Activated T-cell treated with anti-CD3 and anti-CD28 coated beads, Interleukin-2, amount 50 U/mL, for 72 hours (primary cell): ENCODE measurements around the gene PIP5K1B. TPM values are rescaled to one million over a fixed set of nuclear protein-coding genes. Genes with fewer than 3 reads are reported as not detected.
A peak's percentile ranks its signal among the peaks of the same experiment; 100 is the strongest.
"Not testable (repeated sequence)": the region's sequence is repeated elsewhere in the genome, so short reads cannot be mapped to it uniquely, and the experiment has no call there.

ENCODE experiments used
- ATAC-seq, 2 donors: fragments of 150-1000 bp; cut with Tn5 transposase; replicated peaks in 1 of 2; 2 replicates each; pipeline ENCODE4 v1.10.0; 2021; ENCODE audit warnings: moderate library complexity in 2 of 2, mild to moderate bottlenecking in 1 of 2
- DNase-seq, 2 donors: peaks; one replicate each; pipeline ENCODE4 v3.0.0; 2021 to 2022; ENCODE audit warnings: mixed read lengths in 1 of 2
- H3K27ac Mint-ChIP-seq: one replicate; pipeline ENCODE4 v1.8.0; 2022; ENCODE audit warnings: mild to moderate bottlenecking, moderate library complexity, mixed read lengths
- H3K27me3 Mint-ChIP-seq: one replicate; pipeline ENCODE4 v1.8.0; 2022; ENCODE audit warnings: low read depth, mixed read lengths
- H3K36me3 Mint-ChIP-seq, 2 donors: one replicate each; pipeline ENCODE4 v1.8.0; 2022; ENCODE audit warnings: mixed read lengths in 2 of 2, mild to moderate bottlenecking in 1 of 2; ENCODE audit not compliant: insufficient read depth in 2 of 2
- H3K4me1 Mint-ChIP-seq: one replicate; pipeline ENCODE4 v1.8.0; 2022; ENCODE audit warnings: low read depth, mixed read lengths
- H3K4me3 Mint-ChIP-seq, 2 donors: one replicate each; pipeline ENCODE4 v1.8.0; 2022; ENCODE audit warnings: mild to moderate bottlenecking in 2 of 2, mixed read lengths in 2 of 2, moderate library complexity in 2 of 2
- H3K9me3 Mint-ChIP-seq, 2 donors: one replicate each; pipeline ENCODE4 v1.8.0; 2022; ENCODE audit warnings: mixed read lengths in 2 of 2
- total RNA-seq, 2 donors: library from RNA; stranded (reverse); gene quantifications; one replicate each; pipeline ENCODE4 v1.2.3, GENCODE V29; 2022

PIP5K1B gene
- total RNA-seq, 2 donors from 2014 or later: 2.5 to 2.8 TPM

DNA sequence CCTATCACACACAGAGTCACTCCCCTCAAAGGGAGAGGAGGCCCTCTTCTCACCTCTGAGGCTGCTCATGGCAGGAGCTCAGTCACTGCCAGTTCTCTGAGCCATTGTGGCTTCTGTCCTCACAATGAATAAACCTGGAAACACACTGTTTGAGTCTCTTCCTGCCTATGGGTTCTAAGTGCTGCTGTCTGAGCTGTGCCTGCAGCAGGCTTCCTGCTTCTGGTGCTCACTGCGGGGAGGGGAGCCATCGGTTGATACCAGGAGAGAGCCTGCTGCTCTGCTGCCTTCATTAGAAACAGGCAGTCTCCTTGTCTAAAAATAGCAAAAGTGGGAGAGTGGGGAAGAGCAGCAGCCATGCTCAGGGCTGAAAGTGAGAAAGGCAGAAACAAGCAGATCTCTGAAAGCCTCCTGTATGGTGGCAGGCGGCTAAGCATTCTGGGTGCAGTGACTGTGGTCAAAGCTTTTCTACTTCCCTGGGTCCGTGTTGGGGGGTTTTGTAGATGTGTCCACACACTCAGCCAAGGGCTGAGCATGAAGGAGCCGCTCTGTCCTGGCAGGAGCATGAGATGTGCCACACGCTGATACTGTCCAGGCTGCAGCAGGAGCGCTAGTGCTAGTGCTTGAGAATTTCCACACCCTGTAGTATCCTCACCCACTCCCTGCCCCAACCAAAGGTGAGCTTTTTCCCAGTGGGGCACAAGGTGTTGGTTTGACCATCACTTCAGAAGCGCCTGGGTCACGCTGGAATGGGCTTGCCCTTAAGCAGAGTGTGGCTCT, 274.7 kb downstream of the PIP5K1B start:
- Mint-ChIP-seq H3K27me3 (no peaks in the 10 kb centered on the region), H3K9me3 (peaks cover 0 to 2% of the 10 kb centered on the region in 2 donors), H3K27ac (peak overlapping the region; percentile 2), H3K36me3 (peaks cover 3 to 11% of the 10 kb centered on the region in 2 donors), H3K4me3 (peak overlapping the region; percentile 33 to 69), H3K4me1 (peaks cover 64% of the 10 kb centered on the region)
- peak; percentile 86 to 87 for ATAC-seq
- DNase-seq: peak; percentile 54 to 59

DNA sequence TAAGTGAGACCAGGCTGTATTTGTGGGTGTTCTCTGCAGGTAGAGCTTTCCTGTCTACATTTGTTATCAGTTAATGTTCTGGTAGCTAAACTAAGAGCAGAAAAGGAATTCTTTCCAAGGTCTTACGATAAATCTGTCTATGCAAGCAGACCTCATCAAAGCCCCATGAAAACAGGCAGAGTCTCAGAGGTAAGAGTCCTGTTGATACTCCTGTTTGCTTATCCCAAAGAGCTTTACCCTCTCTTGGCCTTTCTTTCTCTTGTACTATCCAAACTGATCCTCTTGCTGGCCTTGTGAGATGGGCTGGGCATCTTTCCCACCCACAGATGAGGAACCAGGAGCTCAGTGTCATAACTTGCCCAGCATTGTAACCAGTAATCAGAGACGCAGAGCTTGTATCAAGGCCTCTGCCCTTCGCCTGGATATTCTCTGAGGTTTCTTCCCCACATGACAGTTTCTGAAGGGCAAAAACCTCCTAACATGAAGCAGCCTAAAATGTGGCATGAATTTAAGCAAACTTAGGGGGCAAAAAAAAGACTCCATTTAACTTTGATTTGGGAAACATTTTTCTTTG, 275.4 kb downstream of the PIP5K1B start:
- DNase-seq: no peak
- Mint-ChIP-seq H3K4me1 (peaks cover 59% of the 10 kb centered on the region), H3K36me3 (peaks cover 3 to 11% of the 10 kb centered on the region in 2 donors), H3K9me3 (peaks cover 0 to 2% of the 10 kb centered on the region in 2 donors), H3K27ac (no peak overlapping the region), H3K27me3 (no peaks in the 10 kb centered on the region), H3K4me3 (no peak overlapping the region)
- ATAC-seq: no peak

DNA sequence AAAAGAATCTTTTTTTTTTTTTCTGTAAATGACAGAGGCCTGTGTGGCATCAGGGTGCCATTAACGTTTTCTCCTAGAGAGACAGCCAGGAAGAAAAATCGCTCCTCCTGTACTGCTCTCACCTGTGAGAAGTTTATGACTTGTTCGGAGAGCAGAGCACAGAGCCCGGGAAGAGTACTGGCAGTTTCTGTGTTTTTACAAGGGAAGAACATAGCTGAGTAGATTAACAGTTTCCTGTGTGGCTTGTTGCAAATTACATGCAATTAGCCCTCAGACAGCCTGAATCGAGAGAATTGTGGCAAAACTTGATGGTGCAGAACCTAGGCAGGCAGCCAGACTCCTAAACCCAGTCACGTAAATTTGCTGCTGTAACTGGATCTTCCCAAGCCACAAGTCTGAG, 276.7 kb downstream of the PIP5K1B start:
- Mint-ChIP-seq H3K27ac (peak overlapping the region; percentile 57), H3K27me3 (no peaks in the 10 kb centered on the region), H3K4me3 (peak overlapping the region in 1 of 2 donors; percentile 22), H3K9me3 (peaks cover 0 to 2% of the 10 kb centered on the region in 2 donors), H3K4me1 (peaks cover 51% of the 10 kb centered on the region), H3K36me3 (peaks cover 3 to 5% of the 10 kb centered on the region in 2 donors)
- DNase-seq: no peak
- no peak for ATAC-seq

DNA sequence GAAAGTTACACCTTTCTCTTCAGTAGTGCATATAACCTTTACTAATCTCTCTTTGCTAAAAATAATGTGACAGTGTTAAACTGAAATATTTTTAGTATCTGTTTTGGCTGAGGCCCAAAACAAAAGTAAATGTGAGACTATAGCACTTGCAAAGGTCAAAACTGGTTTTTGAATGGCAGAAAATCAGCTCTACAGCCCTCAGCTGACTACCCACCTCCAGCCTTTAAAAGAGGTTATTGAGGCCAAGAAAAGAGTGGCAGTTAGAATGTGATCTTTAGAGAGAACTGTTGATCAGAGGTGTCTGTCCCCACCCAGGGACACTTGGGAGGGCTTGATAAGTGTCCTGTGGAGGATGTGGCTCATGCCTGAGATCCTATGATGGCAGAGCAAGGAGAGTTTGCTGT, 278.0 kb downstream of the PIP5K1B start:
- ATAC-seq (no peak), DNase-seq (no peak)
- peaks cover 51% of the 10 kb centered on the region for H3K4me1 Mint-ChIP-seq
- H3K27me3 Mint-ChIP-seq: no peaks in the 10 kb centered on the region
- H3K27ac Mint-ChIP-seq: no peak overlapping the region
- no peak overlapping the region for H3K4me3 Mint-ChIP-seq
- peaks cover 0 to 2% of the 10 kb centered on the region in 2 donors for H3K9me3 Mint-ChIP-seq
- peaks cover 2% of the 10 kb centered on the region in 2 donors for H3K36me3 Mint-ChIP-seq

DNA sequence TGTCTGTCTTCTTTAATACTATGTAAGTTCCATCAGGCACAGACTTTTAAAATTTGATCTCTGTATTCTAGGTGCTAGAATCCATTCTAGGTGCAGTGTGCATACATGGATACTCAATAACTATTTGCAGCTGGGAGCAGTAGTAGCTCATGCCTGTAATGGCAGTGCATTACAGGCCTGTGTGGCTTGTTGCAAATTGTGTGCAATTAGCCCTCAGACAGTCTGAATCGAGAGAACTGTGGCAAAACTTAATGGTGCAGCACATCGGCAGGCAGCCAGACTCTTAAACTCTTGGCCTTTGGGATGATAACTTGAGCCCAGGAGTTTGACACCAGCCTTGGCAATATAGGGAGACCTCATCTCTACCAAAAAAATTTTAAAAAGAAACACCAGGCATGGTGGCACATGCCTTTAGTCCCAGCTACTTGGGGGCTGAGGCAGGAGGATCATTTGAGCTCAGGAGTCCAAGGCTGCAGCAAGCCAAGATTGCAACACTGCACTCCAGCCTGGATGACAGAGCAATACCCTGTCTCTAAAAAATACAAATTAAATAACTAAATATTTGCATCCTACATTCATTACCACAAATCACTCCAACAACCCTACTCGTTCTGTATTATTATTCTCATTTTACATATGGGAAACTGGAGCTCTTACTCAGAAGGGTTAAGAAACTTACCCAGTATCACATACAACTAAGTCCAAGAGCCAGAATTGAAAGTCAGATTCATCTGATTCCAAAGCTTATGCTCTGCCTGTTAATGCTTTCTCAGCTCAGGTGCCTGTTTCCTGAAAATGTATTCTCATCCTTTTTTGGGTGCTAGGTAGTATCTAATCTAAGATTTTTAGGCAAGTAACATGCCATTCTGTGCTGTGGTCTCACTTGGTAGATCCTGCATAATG, 278.7 kb downstream of the PIP5K1B start:
- peak in 1 of 2 donors; percentile 35 for ATAC-seq
- no peak overlapping the region for H3K27ac Mint-ChIP-seq
- no peak for DNase-seq
- no peaks in the 10 kb centered on the region for H3K9me3 Mint-ChIP-seq
- no peak overlapping the region for H3K4me3 Mint-ChIP-seq
- no peaks in the 10 kb centered on the region for H3K36me3 Mint-ChIP-seq
- no peaks in the 10 kb centered on the region for H3K27me3 Mint-ChIP-seq
- H3K4me1 Mint-ChIP-seq: peaks cover 43% of the 10 kb centered on the region

DNA sequence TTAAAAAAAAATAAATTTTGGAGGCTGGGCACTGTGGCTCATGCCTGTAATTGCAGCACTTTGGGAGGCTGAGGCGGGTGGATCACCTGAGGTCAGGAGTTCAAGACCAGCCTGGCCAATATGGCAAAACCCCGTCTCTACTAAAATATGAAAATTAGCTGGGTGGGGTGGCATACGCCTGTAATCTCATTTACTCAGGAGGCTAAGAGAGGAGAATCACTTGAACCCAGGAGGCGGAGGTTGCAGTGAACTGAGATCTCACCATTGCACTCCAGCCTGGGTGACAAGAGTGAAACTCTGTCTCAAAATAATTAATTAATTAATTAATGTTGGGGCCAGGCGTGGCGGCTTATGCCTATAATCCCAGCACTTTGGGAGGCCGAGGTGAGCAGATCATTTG, 281.9 kb downstream of the PIP5K1B start:
- not testable (repeated sequence) for DNase-seq, ATAC-seq, H3K36me3 Mint-ChIP-seq, H3K27ac Mint-ChIP-seq, H3K9me3 Mint-ChIP-seq, H3K4me3 Mint-ChIP-seq, H3K27me3 Mint-ChIP-seq
- H3K4me1 Mint-ChIP-seq: peaks cover 19% of the 10 kb centered on the region

DNA sequence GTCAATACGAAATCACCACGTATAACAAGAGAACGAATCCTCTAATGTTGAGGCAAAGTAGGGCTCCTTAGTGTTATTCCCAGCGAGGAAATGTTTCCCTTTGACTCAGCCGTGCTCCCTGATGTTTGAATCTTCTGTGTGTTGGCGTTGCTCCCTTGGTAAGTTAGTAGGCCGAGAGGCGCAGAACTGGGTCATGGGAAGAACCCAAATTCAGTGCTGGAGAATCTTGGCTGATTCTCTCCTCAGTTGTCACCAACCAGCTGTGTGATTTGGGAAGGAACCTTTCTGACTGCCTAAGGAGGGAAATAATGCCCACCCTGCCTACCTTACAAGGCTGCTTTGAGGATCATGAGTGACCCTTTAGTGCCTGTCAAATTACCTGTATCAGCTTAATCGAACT, 286.4 kb downstream of the PIP5K1B start:
- Mint-ChIP-seq H3K27me3 (no peaks in the 10 kb centered on the region), H3K4me1 (peaks cover 10% of the 10 kb centered on the region), H3K9me3 (no peaks in the 10 kb centered on the region), H3K36me3 (no peaks in the 10 kb centered on the region), H3K27ac (no peak overlapping the region), H3K4me3 (no peak overlapping the region)
- no peak for DNase-seq
- no peak for ATAC-seq

DNA sequence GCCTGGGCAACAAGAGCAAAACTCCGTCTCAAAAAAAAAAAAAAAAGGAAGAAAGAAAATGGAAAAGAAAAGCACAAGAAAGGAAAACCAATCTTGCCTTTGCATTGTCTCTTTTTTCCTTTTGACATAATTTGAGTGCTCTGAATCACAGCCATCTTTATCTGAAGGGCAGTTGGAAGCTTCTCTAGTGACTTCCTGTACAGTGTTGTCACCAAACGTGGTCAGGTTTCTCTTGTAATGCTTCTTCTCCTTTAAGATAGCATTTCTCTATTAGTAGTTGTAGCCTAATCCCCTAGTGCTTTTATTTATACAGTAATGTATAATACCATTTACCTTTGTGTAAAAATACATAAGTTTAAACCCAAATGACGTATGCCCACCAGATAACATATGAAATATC, 290.7 kb downstream of the PIP5K1B start:
- Mint-ChIP-seq H3K27ac (no peak overlapping the region), H3K36me3 (no peaks in the 10 kb centered on the region), H3K4me3 (no peak overlapping the region)

DNA sequence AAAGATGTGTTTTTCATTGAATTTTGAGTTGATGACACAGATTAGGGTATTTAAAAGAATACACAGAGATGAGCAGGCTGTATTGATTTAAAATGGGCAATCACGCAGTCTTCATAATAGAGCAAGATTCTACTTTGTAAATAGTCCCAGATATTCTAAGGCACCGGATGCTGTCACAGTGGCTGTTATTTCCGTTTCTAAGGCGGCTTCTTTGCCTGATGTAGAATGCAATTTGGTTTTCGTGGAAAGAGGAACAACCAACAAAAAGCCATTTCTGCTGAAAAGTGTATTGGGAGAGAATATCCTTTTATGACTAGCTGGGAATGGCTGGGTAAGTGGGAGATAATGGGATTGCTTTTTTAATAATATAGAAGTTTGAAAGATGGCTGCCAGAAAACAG, 291.4 kb downstream of the PIP5K1B start:
- H3K9me3 Mint-ChIP-seq: no peaks in the 10 kb centered on the region
- peak overlapping the region; percentile 33 to 66 for H3K4me3 Mint-ChIP-seq
- no peak for ATAC-seq
- no peaks in the 10 kb centered on the region for H3K36me3 Mint-ChIP-seq
- H3K27me3 Mint-ChIP-seq: no peaks in the 10 kb centered on the region
- DNase-seq: no peak
- H3K4me1 Mint-ChIP-seq: peaks cover 24% of the 10 kb centered on the region
- H3K27ac Mint-ChIP-seq: peak overlapping the region; percentile 85

More for the DNA sequence above, 290.7 kb downstream of the PIP5K1B start:
- Mint-ChIP-seq H3K27me3 (no peaks in the 10 kb centered on the region), H3K4me1 (peaks cover 24% of the 10 kb centered on the region), H3K9me3 (no peaks in the 10 kb centered on the region)
- DNase-seq: no peak
- no peak for ATAC-seq

DNA sequence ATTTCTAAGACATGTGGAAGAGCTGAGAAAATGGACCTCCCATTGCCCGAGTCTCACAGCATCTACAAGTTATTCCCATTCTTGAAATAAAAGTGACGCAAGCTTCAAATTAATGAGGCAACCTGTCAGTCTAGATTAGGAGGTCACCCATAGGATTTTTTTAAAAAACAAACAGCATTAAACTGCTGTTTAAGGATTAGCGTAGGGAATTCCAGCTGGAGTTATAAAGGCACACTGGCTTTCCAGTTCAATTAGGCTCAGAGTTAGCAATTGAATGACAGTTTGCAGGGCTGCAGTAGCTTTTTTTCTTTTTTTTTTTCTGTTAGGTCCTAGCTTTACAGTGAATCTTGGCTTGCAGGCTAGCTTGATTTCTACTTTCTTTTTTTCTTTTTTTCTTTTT, 292.6 kb downstream of the PIP5K1B start:
- no peaks in the 10 kb centered on the region for H3K36me3 Mint-ChIP-seq
- no peaks in the 10 kb centered on the region for H3K27me3 Mint-ChIP-seq
- no peaks in the 10 kb centered on the region for H3K9me3 Mint-ChIP-seq
- no peak overlapping the region for H3K27ac Mint-ChIP-seq
- peaks cover 24% of the 10 kb centered on the region for H3K4me1 Mint-ChIP-seq
- no peak overlapping the region for H3K4me3 Mint-ChIP-seq
- no peak for DNase-seq
- no peak for ATAC-seq

DNA sequence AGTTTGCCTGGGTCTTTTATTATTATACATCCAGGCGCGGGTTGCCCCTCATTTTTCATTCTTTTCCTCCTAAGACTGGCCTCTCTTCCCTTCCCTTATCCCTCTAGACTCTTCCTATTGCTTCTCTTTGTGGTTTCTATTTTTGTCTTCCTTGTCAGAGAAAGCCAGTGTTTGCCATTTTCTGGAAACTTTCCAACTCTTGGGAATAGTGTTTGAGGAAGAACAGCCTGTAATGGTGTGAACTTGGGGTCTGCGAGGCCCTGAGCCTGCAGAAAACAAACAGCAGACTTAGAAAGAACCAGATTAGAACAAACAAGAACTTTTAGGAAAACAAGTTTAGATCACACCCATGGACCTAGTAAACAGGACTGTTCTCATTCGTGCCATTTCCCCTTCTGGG, 293.3 kb downstream of the PIP5K1B start:
- Mint-ChIP-seq H3K9me3 (no peaks in the 10 kb centered on the region), H3K27ac (no peak overlapping the region), H3K36me3 (no peaks in the 10 kb centered on the region), H3K4me3 (no peak overlapping the region), H3K4me1 (peaks cover 24% of the 10 kb centered on the region), H3K27me3 (no peaks in the 10 kb centered on the region)
- DNase-seq: no peak
- no peak for ATAC-seq

DNA sequence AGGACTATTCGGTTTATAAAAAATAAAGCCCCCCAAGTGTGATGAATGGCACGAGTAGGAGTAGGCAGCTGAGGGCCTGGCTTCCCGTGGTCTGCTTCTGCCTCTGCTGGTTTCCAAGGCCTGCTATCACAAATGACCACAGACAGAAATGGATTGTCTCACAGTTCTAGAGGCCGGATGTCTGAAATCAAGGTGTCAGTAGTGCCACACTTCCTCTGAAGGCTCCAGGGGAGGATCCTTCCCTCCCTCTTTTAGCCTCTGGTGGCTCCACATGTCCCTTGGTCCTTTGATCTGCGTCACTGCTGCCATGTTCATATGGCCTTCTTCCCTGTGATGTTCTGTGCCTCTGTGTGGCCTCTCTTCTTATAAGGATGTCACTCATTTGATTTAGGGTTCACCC, 293.8 kb downstream of the PIP5K1B start:
- Mint-ChIP-seq H3K27me3 (no peaks in the 10 kb centered on the region), H3K4me3 (no peak overlapping the region), H3K27ac (no peak overlapping the region), H3K4me1 (peaks cover 24% of the 10 kb centered on the region), H3K36me3 (no peaks in the 10 kb centered on the region), H3K9me3 (no peaks in the 10 kb centered on the region)
- ATAC-seq (no peak), DNase-seq (no peak)
